ENCODE data around the gene CTSC. TPM values are rescaled to one million over a fixed set of nuclear protein-coding genes. Genes with fewer than 3 reads are reported as not detected.

The CTSC gene
- total RNA-seq, 1 experiment from 2014 or later: 80.2 TPM

GRCh38 chr11:88310246-88310645 is 27.3 kb downstream of the CTSC start:
- no TSS peak for BruUV-seq (replicated peaks)
- no peaks in the 10 kb centered on the region for H3K36me3 ChIP-seq (ENCODE audit: control insufficient read depth, insufficient read depth, low read length)
- in situ Hi-C loops (cut with HindIII; ENCODE audit: low pct_unique_long_range_greater_than_20kb, low sequenced_read_pairs): no loop called here
- no peak overlapping the region for H3K27ac ChIP-seq (ENCODE audit: low read length)
- CTCF ChIA-PET: no interaction called here
- H3K9me3 ChIP-seq (ENCODE audit: control insufficient read depth, insufficient read depth, low read depth, low read length): no peaks in the 10 kb centered on the region
- intact Hi-C loops (cut with micrococcal nuclease; ENCODE audit: unreplicated experiment): loop anchor here (2.0 kb wide), 1 partner anchor 21 kb away; no protein-coding TSS in a partner anchor
- H3K4me3 ChIP-seq (ENCODE audit: low read depth in 2 of 2, low read length in 2 of 2): no peak overlapping the region
- H3K27me3 ChIP-seq (ENCODE audit: control insufficient read depth, insufficient read depth, low read length): no peaks in the 10 kb centered on the region
- TF ChIP-seq TCF7L2 (IDR thresholded peaks at IDR 0.05; ENCODE audit: low read depth, low read length) (no peak), CTCF (IDR thresholded peaks at IDR 0.05) (no peak), POLR2AphosphoS5 (IDR thresholded peaks at IDR 0.05; ENCODE audit: low read depth, low read length) (no peak), REST (IDR thresholded peaks at IDR 0.05; ENCODE audit: insufficient read depth in 1 of 2, low read depth in 2 of 2, low read length in 1 of 2) (no peak), SIN3A (IDR thresholded peaks at IDR 0.05; ENCODE audit: borderline replicate concordance, insufficient read depth, low read depth, low read length) (no peak)
- no peak for ATAC-seq
- no peaks in the 10 kb centered on the region for H3K4me1 ChIP-seq (ENCODE audit: control insufficient read depth, insufficient read depth, low read length)
- POLR2A ChIA-PET: no interaction called here
- no peak for DNase-seq (ENCODE audit: low read depth, low spot score)

GRCh38 chr11:88308576-88308975 is 29.0 kb downstream of the CTSC start:
- H3K27me3 ChIP-seq (ENCODE audit: control insufficient read depth, insufficient read depth, low read length): no peaks in the 10 kb centered on the region
- no peaks in the 10 kb centered on the region for H3K4me1 ChIP-seq (ENCODE audit: control insufficient read depth, insufficient read depth, low read length)
- no peaks in the 10 kb centered on the region for H3K9me3 ChIP-seq (ENCODE audit: control insufficient read depth, insufficient read depth, low read depth, low read length)
- no peaks in the 10 kb centered on the region for H3K36me3 ChIP-seq (ENCODE audit: control insufficient read depth, insufficient read depth, low read length)
- ChIA-PET CTCF (no interaction called here), POLR2A (no interaction called here)
- BruUV-seq (replicated peaks): no TSS peak
- in situ Hi-C loops (cut with HindIII; ENCODE audit: low pct_unique_long_range_greater_than_20kb, low sequenced_read_pairs): no loop called here
- ATAC-seq (no peak), DNase-seq (ENCODE audit: low read depth, low spot score) (no peak)
- intact Hi-C loops (cut with micrococcal nuclease; ENCODE audit: unreplicated experiment): no loop called here
- no peak for TF ChIP-seq POLR2AphosphoS5 (IDR thresholded peaks at IDR 0.05; ENCODE audit: low read depth, low read length)
- no peak for TF ChIP-seq REST (IDR thresholded peaks at IDR 0.05; ENCODE audit: insufficient read depth in 1 of 2, low read depth in 2 of 2, low read length in 1 of 2)
- TF ChIP-seq SIN3A (IDR thresholded peaks at IDR 0.05; ENCODE audit: borderline replicate concordance, insufficient read depth, low read depth, low read length): no peak
- TF ChIP-seq TCF7L2 (IDR thresholded peaks at IDR 0.05; ENCODE audit: low read depth, low read length): no peak
- TF ChIP-seq CTCF (IDR thresholded peaks at IDR 0.05): no peak
- H3K27ac ChIP-seq (ENCODE audit: low read length): no peak overlapping the region
- H3K4me3 ChIP-seq (ENCODE audit: low read depth in 2 of 2, low read length in 2 of 2): no peak overlapping the region
